ENCODE measurements around the gene STAT4. TPM values are rescaled to one million over a fixed set of nuclear protein-coding genes. Genes with fewer than 3 reads are reported as not detected.

The STAT4 gene
- polyA plus RNA-seq, 2 donors = 0.67 to 0.75 TPM

DNA sequence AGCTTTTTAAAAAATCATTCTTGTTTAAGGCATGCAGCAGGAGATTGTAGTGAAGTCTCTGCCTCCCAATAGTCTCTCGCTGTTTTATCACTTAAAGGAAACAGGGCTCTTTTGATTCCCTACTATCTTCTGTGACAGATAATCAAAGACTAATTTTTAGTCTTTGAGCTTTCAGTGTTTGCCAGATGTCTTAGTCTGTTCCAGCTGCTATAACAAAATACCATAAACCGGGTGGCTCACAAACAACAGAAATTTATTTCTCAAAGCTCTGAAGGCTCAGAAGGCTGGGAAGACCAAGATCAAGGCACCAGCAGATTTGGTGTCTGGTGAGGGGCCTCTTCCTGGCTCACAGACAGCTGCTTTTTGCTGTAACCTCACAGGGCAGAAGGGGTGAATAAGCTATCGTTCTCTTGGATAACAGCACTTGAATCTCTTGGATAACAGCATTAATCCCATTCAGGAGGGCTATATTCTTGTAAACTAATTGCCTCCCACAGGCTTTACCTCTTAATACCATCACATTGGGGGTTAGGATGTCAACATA is 37.8 kb upstream of the STAT4 start:
- WGBS, 2 donors = 88% methylated on average over 3 of the region's 3 CpGs
- Histone ChIP-seq H3K9me3 (ENCODE audit: control insufficient read depth in 2 of 2, insufficient read depth in 1 of 2, low read depth in 1 of 2, low read length in 1 of 2) (no peaks in the 10 kb centered on the region), H3K36me3 (ENCODE audit: control insufficient read depth in 2 of 2, insufficient read depth in 2 of 2, low read length in 1 of 2) (no peaks in the 10 kb centered on the region), H3K4me3 (ENCODE audit: low read depth in 1 of 2, low read length in 2 of 2) (no peak overlapping the region), H3K27me3 (ENCODE audit: control insufficient read depth in 1 of 2, insufficient read depth in 2 of 2, low read length in 2 of 2) (no peaks in the 10 kb centered on the region), H3K4me1 (ENCODE audit: control insufficient read depth in 2 of 2, insufficient read depth in 2 of 2, low read length in 1 of 2) (no peaks in the 10 kb centered on the region), H3K27ac (ENCODE audit: low read depth in 2 of 2, low read length in 1 of 2) (no peak overlapping the region)

DNA sequence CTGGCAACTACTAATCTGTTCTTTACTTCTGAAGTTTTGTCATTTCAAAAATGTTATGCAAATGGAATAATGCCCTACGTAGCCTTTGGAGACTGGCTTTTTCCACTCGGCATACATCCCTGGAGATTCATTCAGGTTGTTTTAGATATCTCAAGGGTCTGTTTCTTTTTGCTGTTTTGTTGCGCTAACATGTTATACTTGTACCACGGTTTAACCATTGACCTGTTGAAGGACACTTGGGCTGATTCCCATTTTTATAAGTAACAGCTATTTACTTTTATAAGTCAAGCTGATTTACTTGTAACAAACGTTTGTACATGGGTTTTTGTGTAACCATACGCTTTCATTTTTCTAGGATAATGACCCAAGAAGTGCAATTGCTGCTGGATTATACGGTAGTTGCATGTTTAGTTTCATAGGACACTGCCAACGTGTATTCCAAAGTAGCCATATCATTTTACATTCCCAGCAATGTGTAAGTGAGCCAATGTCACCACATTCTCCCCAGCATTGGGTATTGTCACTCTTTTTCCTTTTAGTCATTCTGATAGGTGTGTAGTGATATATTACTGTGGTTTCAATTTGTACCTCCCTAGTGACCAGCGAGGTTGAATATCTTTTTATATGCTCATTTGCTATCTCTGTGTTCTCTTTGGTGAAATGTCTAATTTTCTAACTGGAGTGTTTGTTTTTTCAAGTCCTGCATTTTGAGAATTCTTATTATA is 36.5 kb upstream of the STAT4 start:
- H3K27ac ChIP-seq (ENCODE audit: low read depth in 2 of 2, low read length in 1 of 2) = no peak overlapping the region
- WGBS, 2 donors = 74 to 88% methylated on average over 9 of the region's 9 CpGs
- H3K27me3 ChIP-seq (ENCODE audit: control insufficient read depth in 1 of 2, insufficient read depth in 2 of 2, low read length in 2 of 2) = no peaks in the 10 kb centered on the region
- H3K36me3 ChIP-seq (ENCODE audit: control insufficient read depth in 2 of 2, insufficient read depth in 2 of 2, low read length in 1 of 2) = no peaks in the 10 kb centered on the region
- H3K9me3 ChIP-seq (ENCODE audit: control insufficient read depth in 2 of 2, insufficient read depth in 1 of 2, low read depth in 1 of 2, low read length in 1 of 2) = no peaks in the 10 kb centered on the region
- no peaks in the 10 kb centered on the region for H3K4me1 ChIP-seq (ENCODE audit: control insufficient read depth in 2 of 2, insufficient read depth in 2 of 2, low read length in 1 of 2)
- no peak overlapping the region for H3K4me3 ChIP-seq (ENCODE audit: low read depth in 1 of 2, low read length in 2 of 2)

DNA sequence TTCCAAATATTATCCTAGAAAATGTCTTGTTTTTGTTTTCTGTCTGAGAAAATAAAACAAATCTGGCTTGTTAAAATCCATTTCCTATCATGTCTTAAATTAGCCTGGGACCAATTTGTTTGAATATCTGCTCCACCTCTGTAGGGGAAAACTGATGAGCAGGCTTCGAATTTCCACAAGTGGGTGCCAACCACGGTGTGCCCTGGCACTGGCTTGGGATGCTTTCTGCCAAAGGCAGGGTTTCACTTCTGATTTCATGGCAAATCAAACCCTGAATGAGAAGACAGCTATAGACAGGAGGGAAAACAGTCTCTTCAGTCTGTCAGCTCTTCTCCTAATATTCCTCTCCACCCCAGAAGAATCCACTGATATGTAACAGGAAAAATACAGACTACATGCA is 33.7 kb upstream of the STAT4 start:
- Histone ChIP-seq H3K27me3 (ENCODE audit: control insufficient read depth in 1 of 2, insufficient read depth in 2 of 2, low read length in 2 of 2) (no peaks in the 10 kb centered on the region), H3K4me1 (ENCODE audit: control insufficient read depth in 2 of 2, insufficient read depth in 2 of 2, low read length in 1 of 2) (peaks cover 0 to 2% of the 10 kb centered on the region in 2 donors), H3K36me3 (ENCODE audit: control insufficient read depth in 2 of 2, insufficient read depth in 2 of 2, low read length in 1 of 2) (no peaks in the 10 kb centered on the region), H3K9me3 (ENCODE audit: control insufficient read depth in 2 of 2, insufficient read depth in 1 of 2, low read depth in 1 of 2, low read length in 1 of 2) (no peaks in the 10 kb centered on the region), H3K4me3 (ENCODE audit: low read depth in 1 of 2, low read length in 2 of 2) (no peak overlapping the region), H3K27ac (ENCODE audit: low read depth in 2 of 2, low read length in 1 of 2) (no peak overlapping the region)
- WGBS, 2 donors = 41 to 58% methylated on average over 2 of the region's 2 CpGs

DNA sequence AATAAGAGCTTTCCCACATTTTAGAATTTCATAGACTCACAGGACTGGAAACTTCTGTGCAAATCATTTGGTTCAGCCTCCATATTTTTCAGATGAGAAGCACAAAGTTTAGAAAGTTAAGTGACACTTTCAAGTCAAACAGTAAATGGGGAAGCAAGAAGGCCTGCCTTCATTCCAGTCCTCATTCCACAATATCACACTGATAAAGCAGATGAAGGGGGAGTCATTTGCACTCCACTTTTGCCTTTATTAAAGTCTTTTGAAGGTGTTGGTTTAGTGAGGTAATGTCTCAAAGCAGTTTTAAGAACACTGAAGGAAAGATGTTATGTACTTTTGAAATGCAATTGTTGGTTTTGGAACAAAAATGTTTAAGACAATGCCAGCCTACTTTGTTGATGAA is 32.7 kb upstream of the STAT4 start:
- peaks cover 0 to 2% of the 10 kb centered on the region in 2 donors for H3K4me1 ChIP-seq (ENCODE audit: control insufficient read depth in 2 of 2, insufficient read depth in 2 of 2, low read length in 1 of 2)
- H3K27ac ChIP-seq (ENCODE audit: low read depth in 2 of 2, low read length in 1 of 2) = no peak overlapping the region
- no peak overlapping the region for H3K4me3 ChIP-seq (ENCODE audit: low read depth in 1 of 2, low read length in 2 of 2)
- no peaks in the 10 kb centered on the region for H3K27me3 ChIP-seq (ENCODE audit: control insufficient read depth in 1 of 2, insufficient read depth in 2 of 2, low read length in 2 of 2)
- no peaks in the 10 kb centered on the region for H3K9me3 ChIP-seq (ENCODE audit: control insufficient read depth in 2 of 2, insufficient read depth in 1 of 2, low read depth in 1 of 2, low read length in 1 of 2)
- H3K36me3 ChIP-seq (ENCODE audit: control insufficient read depth in 2 of 2, insufficient read depth in 2 of 2, low read length in 1 of 2) = no peaks in the 10 kb centered on the region

DNA sequence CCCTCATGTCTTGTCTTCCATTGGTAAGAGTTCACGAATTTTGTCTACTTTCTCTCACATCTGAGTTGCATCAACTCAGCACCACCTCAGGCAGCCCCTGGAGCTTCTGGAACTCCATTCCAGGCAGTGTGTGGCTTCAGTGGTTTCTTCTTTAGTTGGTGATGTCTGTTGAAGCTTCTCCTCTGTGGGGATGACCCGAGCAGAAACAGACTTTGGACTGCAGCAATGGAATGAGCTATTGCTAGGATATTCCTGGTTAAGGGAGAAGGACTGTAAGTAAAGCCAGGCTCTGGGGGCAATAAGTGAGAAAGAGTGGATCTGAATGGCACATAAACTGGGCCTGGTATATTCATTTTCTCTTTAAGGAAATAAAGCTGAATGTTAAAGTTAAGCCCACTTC is 32.3 kb upstream of the STAT4 start:
- no peak overlapping the region for H3K27ac ChIP-seq (ENCODE audit: low read depth in 2 of 2, low read length in 1 of 2)
- H3K4me3 ChIP-seq (ENCODE audit: low read depth in 1 of 2, low read length in 2 of 2) = no peak overlapping the region
- no peaks in the 10 kb centered on the region for H3K36me3 ChIP-seq (ENCODE audit: control insufficient read depth in 2 of 2, insufficient read depth in 2 of 2, low read length in 1 of 2)
- H3K9me3 ChIP-seq (ENCODE audit: control insufficient read depth in 2 of 2, insufficient read depth in 1 of 2, low read depth in 1 of 2, low read length in 1 of 2) = no peaks in the 10 kb centered on the region
- WGBS, 2 donors = 86 to 96% methylated on average over 2 of the region's 2 CpGs
- H3K27me3 ChIP-seq (ENCODE audit: control insufficient read depth in 1 of 2, insufficient read depth in 2 of 2, low read length in 2 of 2) = no peaks in the 10 kb centered on the region
- peaks cover 0 to 2% of the 10 kb centered on the region in 2 donors for H3K4me1 ChIP-seq (ENCODE audit: control insufficient read depth in 2 of 2, insufficient read depth in 2 of 2, low read length in 1 of 2)

GRCh38 chr2:191180713-191181112 is 29.9 kb upstream of the STAT4 start:
- H3K27me3 ChIP-seq (ENCODE audit: control insufficient read depth in 1 of 2, insufficient read depth in 2 of 2, low read length in 2 of 2) = no peaks in the 10 kb centered on the region
- H3K4me1 ChIP-seq (ENCODE audit: control insufficient read depth in 2 of 2, insufficient read depth in 2 of 2, low read length in 1 of 2) = peaks cover 0 to 2% of the 10 kb centered on the region in 2 donors
- H3K9me3 ChIP-seq (ENCODE audit: control insufficient read depth in 2 of 2, insufficient read depth in 1 of 2, low read depth in 1 of 2, low read length in 1 of 2) = no peaks in the 10 kb centered on the region
- no peak overlapping the region for H3K4me3 ChIP-seq (ENCODE audit: low read depth in 1 of 2, low read length in 2 of 2)
- H3K36me3 ChIP-seq (ENCODE audit: control insufficient read depth in 2 of 2, insufficient read depth in 2 of 2, low read length in 1 of 2) = no peaks in the 10 kb centered on the region
- no peak overlapping the region for H3K27ac ChIP-seq (ENCODE audit: low read depth in 2 of 2, low read length in 1 of 2)

- 95 to 97% methylated on average over 2 of the region's 2 CpGs for WGBS, 2 donors
- Histone ChIP-seq H3K36me3 (ENCODE audit: control insufficient read depth in 2 of 2, insufficient read depth in 2 of 2, low read length in 1 of 2) (no peaks in the 10 kb centered on the region), H3K4me1 (ENCODE audit: control insufficient read depth in 2 of 2, insufficient read depth in 2 of 2, low read length in 1 of 2) (peaks cover 0 to 2% of the 10 kb centered on the region in 2 donors), H3K4me3 (ENCODE audit: low read depth in 1 of 2, low read length in 2 of 2) (no peak overlapping the region), H3K9me3 (ENCODE audit: control insufficient read depth in 2 of 2, insufficient read depth in 1 of 2, low read depth in 1 of 2, low read length in 1 of 2) (no peaks in the 10 kb centered on the region), H3K27me3 (ENCODE audit: control insufficient read depth in 1 of 2, insufficient read depth in 2 of 2, low read length in 2 of 2) (no peaks in the 10 kb centered on the region), H3K27ac (ENCODE audit: low read depth in 2 of 2, low read length in 1 of 2) (no peak overlapping the region)
These were observed 29.5 kb upstream of the STAT4 start for GRCh38 chr2:191180276-191180675.

- 55 to 62% methylated on average over 8 of the region's 8 CpGs for WGBS, 2 donors
- Histone ChIP-seq H3K9me3 (ENCODE audit: control insufficient read depth in 2 of 2, insufficient read depth in 1 of 2, low read depth in 1 of 2, low read length in 1 of 2) (no peaks in the 10 kb centered on the region), H3K4me3 (ENCODE audit: low read depth in 1 of 2, low read length in 2 of 2) (no peak overlapping the region), H3K27me3 (ENCODE audit: control insufficient read depth in 1 of 2, insufficient read depth in 2 of 2, low read length in 2 of 2) (no peaks in the 10 kb centered on the region), H3K36me3 (ENCODE audit: control insufficient read depth in 2 of 2, insufficient read depth in 2 of 2, low read length in 1 of 2) (no peaks in the 10 kb centered on the region), H3K27ac (ENCODE audit: low read depth in 2 of 2, low read length in 1 of 2) (no peak overlapping the region), H3K4me1 (ENCODE audit: control insufficient read depth in 2 of 2, insufficient read depth in 2 of 2, low read length in 1 of 2) (peaks cover 0 to 2% of the 10 kb centered on the region in 2 donors)
These were observed 28.2 kb upstream of the STAT4 start for GRCh38 chr2:191178806-191179514.

DNA sequence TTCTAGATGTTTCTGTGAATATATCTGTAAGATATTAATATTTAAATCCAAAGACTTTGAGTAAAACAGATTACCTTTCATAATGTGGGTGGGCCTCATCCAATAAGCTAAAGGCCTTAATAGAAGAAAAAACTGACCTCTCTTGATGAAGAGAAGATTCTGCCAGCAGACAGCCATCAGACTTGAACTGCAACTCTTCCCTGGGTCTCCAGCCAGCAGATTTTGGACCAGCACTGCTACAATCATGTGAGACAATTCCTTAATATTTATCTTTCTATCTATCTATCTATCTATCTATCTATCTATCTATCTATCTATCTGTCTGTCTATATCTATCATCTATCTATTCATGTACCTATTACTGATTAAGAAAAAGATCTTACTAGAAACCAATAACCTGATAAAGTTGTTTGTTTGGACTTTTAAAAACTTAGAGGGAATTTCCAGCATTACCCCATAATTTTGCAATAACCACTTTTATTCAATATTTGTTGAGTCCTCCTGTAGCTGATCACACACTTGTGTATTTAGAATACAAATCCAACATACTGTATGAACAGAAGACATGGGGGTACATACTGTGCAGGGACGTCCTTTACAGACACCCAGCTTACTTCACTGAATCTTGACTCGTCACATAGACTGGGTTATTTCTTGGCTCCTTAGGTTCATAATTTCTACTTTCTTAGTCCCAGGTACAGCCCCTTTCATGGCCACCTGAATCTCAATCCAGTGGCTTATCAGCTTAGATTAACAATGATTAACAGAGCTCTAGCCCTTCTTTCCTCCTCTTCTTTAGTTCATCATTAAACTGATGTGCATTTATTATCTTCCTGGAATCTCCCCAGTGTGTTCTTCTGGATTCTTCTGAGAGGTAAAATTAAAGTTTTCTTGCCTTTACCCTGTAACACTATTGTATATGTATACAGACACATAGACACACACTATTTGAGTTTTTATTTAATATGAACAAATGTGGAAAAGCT is 27.2 kb upstream of the STAT4 start:
- WGBS, 2 donors = 85 to 95% methylated on average over 2 of the region's 2 CpGs
- H3K9me3 ChIP-seq (ENCODE audit: control insufficient read depth in 2 of 2, insufficient read depth in 1 of 2, low read depth in 1 of 2, low read length in 1 of 2) = no peaks in the 10 kb centered on the region
- H3K27me3 ChIP-seq (ENCODE audit: control insufficient read depth in 1 of 2, insufficient read depth in 2 of 2, low read length in 2 of 2) = no peaks in the 10 kb centered on the region
- peaks cover 0 to 2% of the 10 kb centered on the region in 2 donors for H3K4me1 ChIP-seq (ENCODE audit: control insufficient read depth in 2 of 2, insufficient read depth in 2 of 2, low read length in 1 of 2)
- no peak overlapping the region for H3K4me3 ChIP-seq (ENCODE audit: low read depth in 1 of 2, low read length in 2 of 2)
- no peaks in the 10 kb centered on the region for H3K36me3 ChIP-seq (ENCODE audit: control insufficient read depth in 2 of 2, insufficient read depth in 2 of 2, low read length in 1 of 2)
- H3K27ac ChIP-seq (ENCODE audit: low read depth in 2 of 2, low read length in 1 of 2) = no peak overlapping the region
